Central memory CD4-positive, alpha-beta T cell (primary cell): ENCODE measurements around the gene SRP9.
"Not testable (repeated sequence)": the region's sequence is repeated elsewhere in the genome, so short reads cannot be mapped to it uniquely, and the experiment has no call there.

ENCODE experiments used
- DNase-seq: peaks from one replicate; pipeline ENCODE4 v3.0.0; 2022

Gene SRP9

GRCh38 chr1:225816643-225817538, 39.3 kb downstream of the SRP9 start:
- no peak for DNase-seq

GRCh38 chr1:225817611-225818061, 40.0 kb downstream of the SRP9 start:
- no peak for DNase-seq

- DNase-seq = no peak
Observed at GRCh38 chr1:225818229-225818628, 40.6 kb downstream of the SRP9 start.

DNA sequence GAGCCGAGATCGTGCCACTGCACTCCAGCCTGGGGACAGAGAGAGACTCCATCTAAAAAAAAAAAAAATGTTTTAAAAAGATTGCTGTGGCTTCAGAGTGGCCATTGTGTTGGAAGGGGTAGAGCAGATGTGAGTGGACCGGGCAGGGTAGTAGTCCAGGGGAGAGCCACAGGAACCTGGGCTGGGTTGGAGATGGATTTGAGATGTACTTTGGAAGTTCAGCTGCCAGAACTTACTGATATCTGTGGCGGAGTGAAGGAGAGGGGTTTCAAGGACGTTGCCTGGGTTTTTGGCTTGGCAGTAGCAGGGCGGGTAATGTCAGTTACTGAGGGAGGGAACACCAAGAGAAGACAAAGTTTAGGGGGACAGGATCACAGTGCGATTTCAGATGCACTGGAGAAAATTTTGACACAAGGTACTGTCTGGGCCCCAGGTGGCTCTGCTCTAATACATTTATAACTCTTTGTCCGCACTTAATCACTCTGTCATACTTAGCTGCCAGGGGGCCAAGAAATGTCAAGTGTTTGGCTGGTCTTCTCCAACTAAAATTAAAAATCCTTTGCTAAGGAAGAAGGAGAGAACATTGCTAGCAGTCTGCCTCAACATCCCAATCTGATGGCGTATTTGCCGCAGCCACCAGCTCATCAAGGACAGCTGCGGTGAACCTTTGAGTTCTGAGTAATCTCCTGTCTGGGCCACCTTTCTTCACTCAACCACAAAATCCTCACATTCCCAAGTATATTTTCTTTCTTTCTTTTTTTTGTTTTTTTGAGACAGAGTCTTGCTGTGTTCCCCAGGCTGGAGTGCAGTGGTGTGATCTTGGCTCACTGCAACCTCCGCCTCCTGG, 41.9 kb downstream of the SRP9 start:
- no peak for DNase-seq

DNA sequence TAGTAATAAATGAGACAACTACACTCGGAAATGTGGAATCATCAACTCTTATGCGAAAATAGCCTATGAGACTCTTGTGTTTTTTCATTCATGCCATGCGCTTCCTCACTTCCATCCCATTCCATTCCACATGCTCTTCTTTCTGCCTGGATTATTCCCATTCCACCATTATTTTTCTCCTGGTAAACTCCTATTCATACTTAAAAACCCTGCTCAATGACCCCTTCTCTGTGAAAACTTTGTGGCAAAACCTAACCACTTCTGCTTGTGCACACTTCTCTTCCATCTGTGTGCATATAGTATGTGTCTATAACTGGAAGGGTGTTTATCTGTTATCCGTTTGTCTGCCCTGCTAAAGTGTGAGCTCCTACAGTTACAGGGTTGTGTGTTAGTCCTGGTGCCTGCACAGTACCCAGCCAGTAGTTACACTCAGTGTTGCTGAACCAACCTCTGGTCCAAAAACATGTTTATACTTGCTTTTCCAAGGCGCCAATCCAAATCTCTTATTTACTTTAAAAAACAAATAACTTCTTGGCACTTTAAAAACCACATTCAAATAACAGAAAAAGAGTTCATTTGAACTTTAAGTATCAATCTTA, 43.0 kb downstream of the SRP9 start:
- no peak for DNase-seq

GRCh38 chr1:225822655-225823403, 45.2 kb downstream of the SRP9 start:
- no peak for DNase-seq

DNA sequence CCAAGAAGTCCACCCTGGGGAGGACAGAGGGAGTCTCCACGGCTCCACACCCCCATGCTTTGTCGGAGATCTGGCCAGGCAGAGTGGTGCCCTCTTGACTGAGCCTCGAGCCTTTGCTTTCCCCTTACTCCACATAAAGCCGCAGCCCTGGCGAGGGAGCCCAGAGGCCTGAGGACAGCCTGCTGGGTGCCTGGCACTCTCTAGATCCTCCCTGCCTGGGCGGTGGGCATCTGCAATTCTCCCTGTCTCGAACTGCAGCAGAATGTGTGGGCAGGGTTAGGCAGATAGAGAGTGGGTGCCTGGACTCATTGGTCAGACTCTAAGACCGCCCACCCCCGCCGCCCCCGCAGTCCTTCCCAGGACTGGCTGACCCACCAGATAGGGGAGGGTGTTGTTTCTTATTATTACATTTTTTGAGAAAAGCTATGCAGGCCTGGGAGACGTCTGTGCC, 46.2 kb downstream of the SRP9 start:
- DNase-seq = no peak

GRCh38 chr1:225824533-225824941, 46.9 kb downstream of the SRP9 start:
- DNase-seq = no peak

GRCh38 chr1:225825078-225825477, 47.5 kb downstream of the SRP9 start:
- DNase-seq = no peak

DNA sequence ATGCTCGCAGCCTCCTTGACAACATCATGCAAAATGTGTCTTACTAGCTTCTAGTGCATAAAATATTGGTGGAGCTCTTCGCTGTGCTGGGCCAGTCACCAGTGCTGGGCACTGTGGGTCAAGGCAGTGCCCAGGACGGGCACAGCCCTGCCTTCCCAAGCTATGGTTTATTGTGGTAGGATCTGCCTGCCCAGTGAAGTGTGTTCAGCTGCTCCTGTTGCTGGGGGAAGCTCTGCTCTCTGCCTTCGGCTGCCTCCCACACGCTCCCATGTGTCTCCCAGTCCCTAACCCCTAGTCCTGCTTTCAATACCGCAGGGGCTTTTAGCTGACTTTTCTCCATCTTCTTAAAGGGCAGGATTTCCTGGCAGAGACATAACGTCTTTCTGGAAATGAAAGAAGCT, 48.0 kb downstream of the SRP9 start:
- no peak for DNase-seq

DNA sequence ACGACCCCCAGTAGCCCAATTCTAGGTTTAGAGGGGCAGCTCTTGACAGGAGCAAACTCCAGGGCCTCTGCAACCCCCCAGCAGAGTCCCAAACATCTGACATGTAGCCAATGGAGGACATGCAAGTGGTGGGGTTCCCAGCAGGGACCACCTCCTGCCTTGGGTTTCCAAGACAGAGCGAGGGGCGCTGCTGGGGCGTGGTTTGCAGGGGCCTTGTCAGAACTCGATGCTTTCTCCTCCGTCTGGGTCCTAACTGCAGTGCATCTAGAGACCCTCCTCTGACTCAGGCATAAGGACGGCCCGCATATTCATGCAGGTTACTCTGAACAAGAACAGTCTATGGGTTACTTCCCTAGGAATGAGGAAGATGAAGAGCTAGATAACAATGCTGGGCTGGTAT, 49.5 kb downstream of the SRP9 start:
- no peak for DNase-seq

DNA sequence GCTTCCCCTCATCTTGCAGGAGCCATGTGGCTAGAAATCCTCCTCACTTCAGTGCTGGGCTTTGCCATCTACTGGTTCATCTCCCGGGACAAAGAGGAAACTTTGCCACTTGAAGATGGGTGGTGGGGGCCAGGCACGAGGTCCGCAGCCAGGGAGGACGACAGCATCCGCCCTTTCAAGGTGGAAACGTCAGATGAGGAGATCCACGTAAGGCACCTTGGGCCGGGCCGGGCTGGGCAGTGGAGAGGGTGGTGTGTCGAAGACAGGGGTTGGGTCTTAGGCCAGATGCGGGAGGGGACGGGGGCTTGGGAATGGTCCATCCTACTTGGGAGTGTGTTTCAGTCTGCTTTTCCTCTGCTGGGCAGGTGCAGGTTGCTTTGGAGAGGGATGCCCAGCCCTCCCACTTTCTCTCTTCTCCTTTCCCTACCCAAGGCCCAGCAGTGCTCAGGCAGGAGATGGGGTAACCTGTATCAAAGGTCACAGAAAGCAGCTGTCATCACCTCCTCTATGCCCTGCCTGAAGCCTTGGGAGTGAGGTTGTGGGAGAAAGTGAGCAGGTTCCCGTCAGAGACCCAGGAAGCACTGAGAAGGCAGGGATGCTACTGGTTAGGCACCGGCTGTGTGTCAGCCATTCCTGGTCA, 51.2 kb downstream of the SRP9 start:
- no peak for DNase-seq

DNA sequence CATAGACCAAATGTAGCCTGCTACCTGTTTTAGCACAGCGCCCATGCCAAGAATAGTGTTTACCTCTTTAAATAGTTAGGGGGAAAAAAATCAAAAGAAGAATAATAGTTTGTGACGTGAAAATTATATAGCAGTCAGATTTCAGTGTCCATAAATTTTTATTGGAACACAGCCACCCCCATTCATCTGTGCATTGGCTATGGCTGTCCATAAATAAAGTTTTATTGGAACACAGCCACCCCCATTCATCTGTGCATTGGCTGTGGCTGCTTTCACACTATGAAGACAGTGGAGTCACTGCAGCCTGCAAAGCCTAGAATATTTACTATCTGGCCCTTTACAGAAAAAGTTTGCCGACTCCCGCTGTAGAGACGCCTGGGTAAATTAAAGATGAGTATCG, 53.2 kb downstream of the SRP9 start:
- no peak for DNase-seq

DNA sequence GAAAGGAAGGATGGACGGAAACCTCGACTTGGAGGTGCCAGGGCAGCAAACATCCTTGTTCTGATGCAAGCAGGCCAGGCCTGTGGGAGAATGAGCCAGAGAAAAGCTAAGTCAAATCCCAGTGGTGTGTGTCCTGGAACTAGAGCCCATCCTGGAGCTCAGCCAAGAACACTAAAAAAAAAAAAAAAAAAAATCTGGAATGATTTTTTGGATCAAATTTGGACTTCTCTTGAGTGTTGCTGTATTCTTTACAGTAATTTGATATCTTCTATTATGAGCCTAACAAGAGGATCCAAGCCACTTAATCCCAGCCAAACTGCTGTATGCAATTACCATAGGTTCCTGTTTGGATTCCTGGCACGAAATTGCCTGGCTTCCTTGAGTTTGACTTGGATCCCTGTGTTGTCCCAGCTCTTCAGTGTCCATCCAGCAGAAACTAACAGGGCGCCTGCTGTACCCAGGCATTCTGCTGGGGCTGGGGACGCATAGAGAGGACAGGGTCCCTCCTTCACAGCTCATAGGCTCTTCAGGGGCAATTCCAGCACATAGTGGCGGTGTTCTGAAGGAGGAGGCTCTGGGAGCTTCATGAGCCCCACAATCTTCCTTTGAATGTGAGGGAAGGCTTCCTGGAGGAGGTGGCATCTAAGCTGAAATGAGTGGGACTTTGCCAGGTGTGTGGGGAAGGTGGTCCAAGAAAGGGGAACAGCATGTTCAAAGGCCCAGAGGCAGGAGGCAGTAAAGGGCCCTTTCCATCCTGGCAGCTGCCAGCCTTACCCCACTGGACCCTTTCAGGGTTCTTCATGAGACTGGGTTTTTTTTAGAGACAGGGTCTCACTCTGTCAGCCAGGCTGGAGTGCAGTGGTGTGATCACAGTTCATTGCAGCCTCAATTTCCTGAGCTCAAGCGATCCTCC, 57.0 kb downstream of the SRP9 start:
- DNase-seq = no peak

DNA sequence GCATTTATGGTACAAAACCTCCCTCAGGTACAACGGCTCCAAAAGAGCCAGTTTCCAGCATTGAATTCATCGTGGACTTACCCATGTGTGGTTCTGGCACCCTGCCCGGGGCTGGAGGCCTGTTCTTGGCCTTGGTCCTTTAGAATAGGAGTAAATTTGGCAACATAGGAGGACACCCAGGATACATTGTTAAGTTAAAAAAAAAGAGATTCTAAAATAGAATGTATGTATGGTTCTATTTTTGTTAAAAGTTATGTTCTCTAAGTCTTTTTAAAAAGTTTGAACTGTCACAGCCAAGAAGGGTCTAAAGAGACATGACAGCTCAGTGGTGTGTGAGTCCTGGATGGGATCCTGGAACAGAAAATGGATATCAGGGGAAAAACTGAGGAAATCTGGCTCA, 58.2 kb downstream of the SRP9 start:
- DNase-seq = no peak

DNA sequence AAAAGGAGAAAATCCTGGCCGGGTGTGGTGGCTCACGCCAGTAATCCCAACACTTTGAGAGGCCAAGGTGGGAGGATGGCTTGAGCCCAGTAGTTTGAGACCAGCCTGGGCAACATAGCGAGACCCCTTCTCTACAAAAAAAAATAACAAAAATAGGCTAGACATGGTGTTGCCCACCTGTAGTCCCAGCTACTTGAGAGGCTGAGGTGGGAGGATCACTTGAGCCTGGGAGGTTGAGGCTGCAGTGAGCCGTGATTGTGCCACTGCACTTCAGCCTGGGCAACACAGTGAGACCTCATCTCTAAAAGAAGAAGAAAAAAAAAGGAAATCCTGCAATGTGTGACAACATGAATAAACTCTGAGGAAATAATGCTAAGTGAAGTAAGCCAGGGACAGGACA, 58.7 kb downstream of the SRP9 start:
- not testable (repeated sequence) for DNase-seq

DNA sequence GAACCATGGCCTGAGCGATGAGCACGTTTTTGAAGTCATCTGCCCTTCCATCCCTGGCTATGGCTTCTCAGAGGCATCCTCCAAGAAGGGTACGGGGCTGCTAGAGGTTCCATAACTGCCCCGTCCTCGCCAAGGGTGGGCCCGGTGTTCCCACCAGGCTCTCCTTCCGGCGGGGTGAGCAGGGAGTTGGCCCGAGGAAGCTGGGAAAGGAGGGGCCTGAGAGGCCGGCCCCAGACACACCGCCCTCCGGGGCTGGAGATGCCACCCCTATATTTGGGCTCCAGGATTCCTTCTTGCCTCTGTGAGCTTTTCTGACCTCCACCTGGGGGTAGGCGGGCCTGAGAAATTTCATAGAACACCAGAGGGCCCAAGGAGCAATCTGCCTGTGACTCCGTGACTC, 61.2 kb downstream of the SRP9 start:
- DNase-seq = no peak
